Mesothelial cell of epicardium (in vitro differentiated cells): ENCODE results near the gene ASAP2. TPM values are rescaled to one million over a fixed set of nuclear protein-coding genes. Genes with fewer than 3 reads are reported as not detected.

Experiments used
- DNase-seq, 2 experiments: peaks; one replicate each; pipeline ENCODE4 v3.0.0; 2021; ENCODE audit warnings: low spot score in 2 of 2; ENCODE audit not compliant: unreplicated experiment in 2 of 2
- H3K27ac Mint-ChIP-seq: 2 replicates; pipeline ENCODE4 v1.8.0; 2021; ENCODE audit warnings: mixed read lengths
- H3K27me3 Mint-ChIP-seq: 2 replicates; pipeline ENCODE4 v1.8.0; 2021; ENCODE audit warnings: low read depth, mixed read lengths
- H3K36me3 Mint-ChIP-seq: 2 replicates; pipeline ENCODE4 v1.8.0; 2021; ENCODE audit warnings: mixed read lengths
- H3K4me1 Mint-ChIP-seq: 2 replicates; pipeline ENCODE4 v1.8.0; 2021; ENCODE audit warnings: mixed read lengths
- H3K4me3 Mint-ChIP-seq: 2 replicates; pipeline ENCODE4 v1.8.0; 2021; ENCODE audit warnings: mild to moderate bottlenecking, moderate library complexity, mixed read lengths
- H3K9me3 Mint-ChIP-seq: 2 replicates; pipeline ENCODE4 v1.8.0; 2021; ENCODE audit warnings: mixed read lengths
- CTCF ChIP-seq: fragments of 200-600 bp; sonication (generic); IDR thresholded peaks from one replicate; pipeline ENCODE4 v1.5.0; 2021; ENCODE audit warnings: antibody characterized with exemption; ENCODE audit not compliant: unreplicated experiment
- total RNA-seq: library from RNA; stranded (reverse); gene quantifications from 3 replicates; pipeline ENCODE4 v1.2.1, GENCODE V29; 2021

ASAP2 gene
- total RNA-seq, 1 donor from 2014 or later, result 25.8 TPM

- Mint-ChIP-seq H3K9me3 (no peaks in the 10 kb centered on the region), H3K36me3 (no peaks in the 10 kb centered on the region), H3K4me1 (peaks cover 60% of the 10 kb centered on the region), H3K4me3 (no peak overlapping the region), H3K27ac (no peak overlapping the region), H3K27me3 (peaks cover 27% of the 10 kb centered on the region)
- TF ChIP-seq CTCF, result no peak
- DNase-seq, result no peak
These were observed 29.4 kb downstream of the ASAP2 start for GRCh38 chr2:9236045-9236344.

- Mint-ChIP-seq H3K27me3 (peaks cover 23% of the 10 kb centered on the region), H3K4me1 (peaks cover 62% of the 10 kb centered on the region), H3K4me3 (no peak overlapping the region), H3K36me3 (no peaks in the 10 kb centered on the region), H3K27ac (peak overlapping the region; percentile 39), H3K9me3 (no peaks in the 10 kb centered on the region)
- no peak for DNase-seq
- TF ChIP-seq CTCF, result no peak
These were observed 30.3 kb downstream of the ASAP2 start for GRCh38 chr2:9236867-9237266.

DNA sequence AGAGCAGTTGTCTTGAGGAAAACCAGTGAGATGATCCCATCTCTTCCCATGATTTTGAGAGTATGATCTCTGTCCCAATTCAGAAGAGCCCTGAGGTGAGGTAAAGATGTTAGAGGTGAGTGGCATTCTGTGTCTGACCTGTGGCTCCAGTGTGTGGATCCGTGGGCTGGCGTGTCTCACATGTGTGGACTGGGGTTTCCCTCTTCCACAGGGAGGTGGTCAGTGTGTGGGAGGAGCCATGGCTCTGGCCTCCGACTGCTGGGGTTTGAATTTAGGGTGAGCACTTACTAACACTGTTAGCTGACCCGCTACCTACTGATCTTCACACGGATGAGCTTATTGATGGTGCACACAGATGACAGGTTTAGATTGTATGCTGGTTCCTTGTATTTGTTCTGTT is 31.2 kb downstream of the ASAP2 start:
- Mint-ChIP-seq H3K27me3 (peaks cover 16% of the 10 kb centered on the region), H3K9me3 (no peaks in the 10 kb centered on the region), H3K36me3 (no peaks in the 10 kb centered on the region), H3K4me3 (no peak overlapping the region), H3K4me1 (peaks cover 53% of the 10 kb centered on the region), H3K27ac (no peak overlapping the region)
- TF ChIP-seq CTCF, result no peak
- no peak for DNase-seq

DNA sequence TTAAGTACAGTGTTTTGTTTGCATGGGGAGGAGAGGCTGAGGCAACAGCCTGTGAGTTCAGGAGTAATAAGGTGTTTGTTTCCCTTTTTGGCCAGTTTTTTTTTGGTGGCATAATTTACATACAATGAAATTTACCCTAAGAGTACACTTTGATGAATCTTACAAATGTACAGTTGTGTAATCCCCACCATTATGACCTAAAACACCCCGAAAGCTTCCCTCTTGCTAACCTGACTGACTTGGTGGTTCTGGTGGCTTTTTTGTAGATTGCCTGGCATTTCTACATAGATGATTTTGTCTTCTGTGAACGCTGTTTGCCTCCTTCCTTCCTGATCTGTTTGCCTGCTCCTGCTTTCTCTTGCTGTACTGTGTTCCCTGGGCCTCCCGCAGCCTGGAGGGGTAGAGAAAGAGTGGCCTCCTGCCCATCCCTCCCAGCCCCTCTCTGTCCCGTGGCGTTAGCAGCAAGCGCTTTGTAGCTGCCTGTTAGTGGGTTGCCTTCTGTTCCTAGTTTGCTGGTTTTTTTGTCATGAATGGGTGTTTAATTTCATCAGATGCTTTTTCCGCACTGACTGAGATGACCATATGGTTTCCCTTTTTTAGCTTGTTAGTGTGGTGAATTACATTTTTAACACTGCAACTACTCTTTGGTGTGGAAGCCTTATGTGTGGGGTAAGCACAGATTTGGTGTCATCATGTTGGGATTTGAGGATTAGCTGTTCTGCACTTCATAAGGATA is 32.1 kb downstream of the ASAP2 start:
- Mint-ChIP-seq H3K9me3 (no peaks in the 10 kb centered on the region), H3K27me3 (peaks cover 13% of the 10 kb centered on the region), H3K27ac (no peak overlapping the region), H3K4me1 (peaks cover 45% of the 10 kb centered on the region), H3K36me3 (no peaks in the 10 kb centered on the region), H3K4me3 (no peak overlapping the region)
- DNase-seq, result no peak
- TF ChIP-seq CTCF, result no peak

DNA sequence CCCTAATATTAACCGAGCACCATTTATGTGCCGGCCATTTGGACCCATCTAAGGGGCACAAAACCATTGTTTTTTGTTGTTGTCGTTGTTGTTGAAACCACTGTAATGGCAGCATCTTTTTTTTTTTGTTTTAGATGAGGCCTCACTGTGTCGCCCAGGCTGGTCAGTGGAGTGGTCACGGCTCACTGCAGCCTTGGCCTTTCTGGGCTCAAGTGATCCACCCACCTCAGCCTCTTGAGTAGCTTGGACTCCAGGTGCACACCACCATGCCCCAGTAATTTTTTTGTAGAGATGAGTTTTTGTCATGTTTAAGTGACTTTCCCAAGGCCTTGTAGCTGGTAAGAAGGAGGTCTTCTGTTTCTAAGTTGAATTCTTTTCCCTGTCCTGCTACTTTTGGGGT is 33.0 kb downstream of the ASAP2 start:
- Mint-ChIP-seq H3K27ac (no peak overlapping the region), H3K36me3 (no peaks in the 10 kb centered on the region), H3K4me1 (peaks cover 39% of the 10 kb centered on the region), H3K4me3 (no peak overlapping the region), H3K9me3 (no peaks in the 10 kb centered on the region), H3K27me3 (peaks cover 13% of the 10 kb centered on the region)
- TF ChIP-seq CTCF, result no peak
- DNase-seq, result no peak

- DNase-seq, result no peak
- no peak for TF ChIP-seq CTCF
- H3K9me3 Mint-ChIP-seq, result no peaks in the 10 kb centered on the region
- H3K27me3 Mint-ChIP-seq, result peaks cover 13% of the 10 kb centered on the region
- H3K4me3 Mint-ChIP-seq, result no peak overlapping the region
- peaks cover 36% of the 10 kb centered on the region for H3K4me1 Mint-ChIP-seq
- H3K36me3 Mint-ChIP-seq, result no peaks in the 10 kb centered on the region
- no peak overlapping the region for H3K27ac Mint-ChIP-seq
These were observed 34.1 kb downstream of the ASAP2 start for GRCh38 chr2:9240745-9241144.
